Activated CD8-positive, alpha-beta memory T cell treated with anti-CD3 and anti-CD28 coated beads for 36 hours (primary cell): ENCODE measurements around the gene PHF20. TPM values are rescaled to one million over a fixed set of nuclear protein-coding genes. Genes with fewer than 3 reads are reported as not detected.
"Not testable (repeated sequence)": the region's sequence is repeated elsewhere in the genome, so short reads cannot be mapped to it uniquely, and the experiment has no call there.

Experiments
- CTCF ChIA-PET: fragments of 350-600 bp; sonication (Branson Sonifier 250); formaldehyde crosslinking; loops from one replicate; lab custom pipeline; 2021; ENCODE audit warnings: antibody characterized with exemption; lab: Charles Lee
- POLR2A ChIA-PET: fragments of 350-600 bp; sonication (Branson Sonifier 250); formaldehyde crosslinking; loops from one replicate; lab custom pipeline; 2021; ENCODE audit warnings: antibody characterized with exemption; lab: Charles Lee
- total RNA-seq, 2 experiments: library from RNA; stranded (reverse); gene quantifications; one replicate each; pipeline ENCODE4 v1.2.3, GENCODE V29; 2021

Gene PHF20
- total RNA-seq, 2 experiments from 2014 or later: 55.9 to 57.3 TPM

DNA sequence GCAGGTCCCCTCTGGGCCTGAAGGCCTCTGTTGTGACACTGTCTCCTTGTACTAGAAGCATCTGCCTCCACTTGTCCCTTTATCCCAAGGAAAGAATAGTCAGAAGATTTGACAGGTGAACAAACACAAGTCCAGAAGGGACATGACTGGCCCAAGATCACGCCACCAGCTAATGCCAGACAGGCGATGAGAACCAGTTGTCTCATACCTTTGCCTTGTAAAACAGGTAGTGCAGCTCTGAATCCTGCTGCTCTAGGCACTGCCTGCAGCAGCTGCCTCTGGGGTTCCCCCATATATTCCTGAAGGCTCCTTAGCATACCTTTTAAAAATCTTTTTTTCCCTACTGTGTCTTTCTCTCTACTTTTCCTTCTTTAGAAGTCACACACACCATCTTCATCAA is 157.5 kb downstream of the PHF20 start:
- POLR2A ChIA-PET: no interaction called here
- CTCF ChIA-PET: no interaction called here

DNA sequence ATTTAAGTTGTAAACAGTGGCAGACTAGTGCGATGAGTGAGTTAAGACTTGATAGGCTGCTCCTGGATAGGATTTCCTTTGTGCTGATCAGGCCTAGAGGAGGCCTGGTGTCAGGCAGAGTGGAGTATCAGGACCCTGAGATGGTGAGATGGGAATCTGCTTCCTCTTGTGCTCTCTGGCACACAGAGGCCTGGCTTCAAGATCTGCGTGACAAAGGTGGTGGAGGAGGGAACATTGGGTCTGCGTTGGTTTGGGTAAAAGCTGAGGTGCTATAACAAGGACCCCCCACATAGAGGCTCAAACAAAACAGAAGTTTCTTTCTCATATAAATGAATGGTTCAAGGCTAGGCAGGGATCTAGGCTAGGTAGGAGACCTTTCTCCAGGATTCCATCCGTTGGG is 162.2 kb downstream of the PHF20 start:
- ChIA-PET POLR2A (interaction anchor here (0.6 kb wide), 1 partner anchor 25 kb away, joined by 3 read pairs; no protein-coding TSS in a partner anchor), CTCF (interaction anchor here (0.6 kb wide), 1 partner anchor 27 kb away, joined by 5 read pairs; no protein-coding TSS in a partner anchor)

DNA sequence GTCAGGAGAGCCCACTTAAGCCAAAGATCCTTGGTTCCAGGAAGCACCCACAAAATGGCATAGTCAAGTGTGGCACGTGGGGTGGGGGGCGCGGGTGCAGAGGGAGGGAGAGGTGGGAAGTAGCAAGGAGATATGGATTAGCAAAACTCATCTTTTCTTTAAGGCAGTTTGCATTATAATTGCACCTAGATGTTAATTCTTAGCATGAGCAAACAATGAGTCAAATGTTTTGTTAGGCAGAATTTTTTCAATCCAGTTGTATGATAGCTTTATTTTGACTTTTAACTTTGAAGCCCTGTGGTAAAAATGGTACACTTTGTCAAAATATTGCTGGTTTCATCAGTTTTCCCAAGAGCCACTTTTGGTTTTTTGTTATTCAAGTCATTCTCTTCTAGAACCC is 167.4 kb downstream of the PHF20 start:
- POLR2A ChIA-PET: no interaction called here
- CTCF ChIA-PET: interaction anchor here (0.9 kb wide), 1 partner anchor 11 kb away, joined by 3 read pairs; no protein-coding TSS in a partner anchor

DNA sequence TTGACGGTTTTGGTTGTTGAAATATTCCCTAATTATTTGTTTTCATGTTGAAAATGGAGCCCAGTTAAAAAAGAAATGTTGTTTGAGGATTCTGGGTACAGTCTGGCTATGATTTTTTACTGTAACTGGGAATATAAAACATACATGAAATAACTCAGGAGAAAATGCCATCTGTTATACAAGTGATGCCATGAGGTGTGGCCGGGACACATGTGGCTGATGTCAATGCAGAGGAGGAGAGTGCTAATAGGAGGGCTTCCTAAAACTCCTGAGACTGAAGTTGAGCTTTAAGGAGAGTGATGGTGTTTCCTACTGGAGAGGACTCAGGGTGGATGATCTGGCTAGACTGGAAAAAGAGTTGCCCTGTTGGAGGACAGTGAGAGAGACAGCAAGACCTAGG is 169.8 kb downstream of the PHF20 start:
- ChIA-PET POLR2A (no interaction called here), CTCF (no interaction called here)

DNA sequence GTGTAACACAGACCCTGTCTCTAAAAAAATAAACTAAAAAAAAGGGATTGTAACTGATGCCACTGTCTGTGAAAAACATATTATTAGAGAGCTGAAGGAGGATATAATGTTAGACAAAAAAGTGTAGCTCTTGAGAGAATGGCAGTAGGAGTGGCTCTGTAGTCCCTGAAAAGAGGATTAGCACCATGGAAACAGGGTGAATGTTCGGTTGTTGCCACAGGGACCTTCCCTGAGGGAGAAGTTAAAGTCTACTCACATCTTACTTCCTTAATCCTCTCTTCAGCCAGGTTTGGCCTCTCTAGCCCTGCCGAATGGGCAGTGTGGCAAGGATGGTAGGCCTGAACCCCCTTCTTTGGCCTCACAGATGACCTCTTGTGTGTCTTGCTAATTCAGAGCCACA is 170.4 kb downstream of the PHF20 start:
- CTCF ChIA-PET: no interaction called here
- POLR2A ChIA-PET: no interaction called here

DNA sequence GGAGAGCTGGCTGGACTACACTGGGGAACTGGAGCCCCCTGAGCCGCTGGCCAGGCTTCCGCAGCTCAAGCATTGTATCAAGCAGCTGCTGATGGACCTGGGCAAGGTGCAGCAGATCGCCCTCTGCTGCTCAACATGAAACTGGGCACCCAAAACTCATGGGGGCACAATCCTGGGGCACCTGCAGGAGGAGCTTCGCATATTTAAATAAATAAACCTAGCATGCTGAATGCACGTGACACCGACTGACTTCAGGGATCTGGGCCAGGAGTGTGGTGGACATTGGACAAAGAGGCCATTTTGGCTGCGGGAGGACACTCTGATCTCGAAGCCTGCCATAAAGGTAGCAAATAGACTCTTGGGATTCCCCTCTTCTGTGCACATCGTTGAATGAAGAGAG is 175.7 kb downstream of the PHF20 start:
- ChIA-PET POLR2A (interaction anchor here (0.5 kb wide), 1 partner anchor 18 kb away, joined by 3 read pairs; no protein-coding TSS in a partner anchor), CTCF (no interaction called here)

DNA sequence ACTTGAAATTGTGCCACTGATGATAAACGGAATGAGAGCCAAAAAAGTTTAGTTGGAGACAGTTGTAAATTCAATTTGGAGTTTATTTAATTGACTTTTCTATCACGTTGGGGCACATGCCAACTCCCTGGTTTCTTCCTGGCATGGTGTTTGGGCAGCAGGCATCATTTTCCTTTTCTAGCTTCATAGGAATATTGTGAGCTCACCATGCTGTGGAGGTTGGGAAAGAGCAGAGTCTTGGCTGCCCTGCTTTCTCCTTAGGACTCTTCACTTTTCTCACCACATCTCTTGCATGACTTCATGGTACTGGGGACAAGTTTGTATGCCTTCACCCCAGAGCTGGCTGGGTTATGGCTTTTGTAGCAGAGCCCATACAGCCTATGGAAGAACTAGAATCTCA is 176.1 kb downstream of the PHF20 start:
- ChIA-PET CTCF (no interaction called here), POLR2A (interaction anchor here (0.5 kb wide), 1 partner anchor 17 kb away, joined by 3 read pairs; no protein-coding TSS in a partner anchor)

DNA sequence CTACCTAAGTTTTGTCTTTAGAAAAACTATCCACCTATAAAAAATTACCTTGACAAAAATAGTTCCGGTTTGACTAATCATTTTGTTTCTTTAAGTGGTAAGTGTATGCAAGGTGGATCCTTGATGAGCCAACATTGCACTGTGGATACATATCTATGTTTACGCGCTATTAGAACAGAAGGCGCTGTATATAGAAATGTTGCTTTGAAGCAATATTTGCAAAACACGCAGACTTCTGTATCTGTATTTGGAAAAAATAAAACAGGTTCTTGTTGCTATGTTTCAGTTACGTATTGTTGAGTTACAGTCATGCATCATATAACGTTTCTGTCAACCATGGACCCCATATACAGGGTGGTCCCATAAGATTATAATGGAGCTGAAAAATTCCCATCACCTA is 178.3 kb downstream of the PHF20 start:
- ChIA-PET CTCF (interaction anchor here (1.7 kb wide), 1 partner anchor 11 kb away, joined by 3 read pairs; no protein-coding TSS in a partner anchor), POLR2A (no interaction called here)

DNA sequence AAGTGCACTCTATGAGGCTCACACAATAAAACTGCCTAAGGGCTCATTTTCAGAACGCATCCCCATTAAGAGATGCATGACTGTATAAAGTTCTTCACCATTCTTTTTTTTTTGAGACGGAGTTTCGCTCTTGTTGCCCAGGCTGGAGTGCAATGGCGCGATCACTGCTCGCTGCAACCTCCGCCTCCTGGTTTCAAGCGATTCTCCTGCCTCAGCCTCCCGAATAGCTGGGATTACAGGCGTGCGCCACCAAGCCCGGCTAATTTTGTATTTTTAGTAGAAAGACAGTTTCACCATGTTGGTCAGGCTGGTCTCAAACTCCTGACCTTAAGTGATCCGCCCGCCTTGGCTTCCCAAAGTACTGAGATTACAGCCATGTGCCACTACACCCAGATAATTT is 180.3 kb downstream of the PHF20 start:
- ChIA-PET CTCF (interaction anchor here (0.6 to 0.7 kb wide), 3 partner anchors 24 to 1003 kb away, joined by 3 read pairs; no protein-coding TSS in a partner anchor), POLR2A (interaction anchor here (2.7 kb wide), 1 partner anchor 209 kb away, joined by 37 read pairs; the partner anchor contains the start of gene RBM39)

DNA sequence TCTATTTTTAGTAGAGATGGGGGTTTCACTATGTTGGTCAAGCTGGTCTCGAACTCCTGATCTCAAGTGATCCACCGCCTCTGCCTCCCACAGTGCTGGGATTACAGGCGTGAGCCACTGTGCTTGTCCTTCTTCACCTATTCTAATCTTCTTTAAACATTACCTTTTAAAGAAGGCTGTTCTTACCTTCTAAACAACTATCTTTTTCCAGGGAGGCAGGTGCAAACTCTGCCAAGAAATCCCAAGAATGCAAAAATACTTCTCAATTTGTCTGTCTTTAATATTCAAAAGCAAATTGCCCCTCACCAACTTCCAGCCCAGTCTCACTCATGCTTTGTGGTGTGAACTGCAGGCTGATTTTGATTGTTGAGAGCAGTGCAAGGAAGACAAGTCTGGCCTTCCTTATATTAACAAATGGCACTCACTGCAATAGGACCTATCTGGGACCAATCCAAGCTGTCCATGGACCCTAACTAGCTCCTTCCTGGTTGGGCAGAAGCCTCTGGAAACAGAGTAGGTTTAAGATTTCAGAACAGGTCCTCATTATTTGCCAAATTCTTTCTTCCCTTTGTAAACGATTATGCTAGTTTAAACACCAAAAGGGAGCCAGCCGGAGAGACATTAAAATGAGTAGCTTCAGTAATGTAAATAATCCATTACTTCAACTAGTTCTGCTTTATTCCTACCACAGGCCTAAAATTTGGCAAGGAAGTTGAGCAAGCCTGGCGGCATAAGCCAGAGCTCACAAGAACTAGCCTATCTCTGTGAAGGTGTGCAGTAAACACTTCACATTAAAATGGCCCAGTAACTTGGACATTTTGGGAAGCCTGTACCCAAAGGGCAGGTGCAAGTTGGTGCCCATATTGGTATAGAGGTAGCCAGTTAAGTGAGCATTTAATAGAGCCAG is 180.9 kb downstream of the PHF20 start:
- ChIA-PET POLR2A (interaction anchor here (0.6 to 2.7 kb wide), 8 partner anchors 10 to 621 kb away, joined by 3 to 37 read pairs (median 4); partner anchors contain the start of genes CEP250, PHF20, RBM39 and TGIF2), CTCF (interaction anchor here (0.6 to 1.7 kb wide), 4 partner anchors 8 to 506 kb away, joined by 3 to 4 read pairs (median 3); no protein-coding TSS in a partner anchor)

DNA sequence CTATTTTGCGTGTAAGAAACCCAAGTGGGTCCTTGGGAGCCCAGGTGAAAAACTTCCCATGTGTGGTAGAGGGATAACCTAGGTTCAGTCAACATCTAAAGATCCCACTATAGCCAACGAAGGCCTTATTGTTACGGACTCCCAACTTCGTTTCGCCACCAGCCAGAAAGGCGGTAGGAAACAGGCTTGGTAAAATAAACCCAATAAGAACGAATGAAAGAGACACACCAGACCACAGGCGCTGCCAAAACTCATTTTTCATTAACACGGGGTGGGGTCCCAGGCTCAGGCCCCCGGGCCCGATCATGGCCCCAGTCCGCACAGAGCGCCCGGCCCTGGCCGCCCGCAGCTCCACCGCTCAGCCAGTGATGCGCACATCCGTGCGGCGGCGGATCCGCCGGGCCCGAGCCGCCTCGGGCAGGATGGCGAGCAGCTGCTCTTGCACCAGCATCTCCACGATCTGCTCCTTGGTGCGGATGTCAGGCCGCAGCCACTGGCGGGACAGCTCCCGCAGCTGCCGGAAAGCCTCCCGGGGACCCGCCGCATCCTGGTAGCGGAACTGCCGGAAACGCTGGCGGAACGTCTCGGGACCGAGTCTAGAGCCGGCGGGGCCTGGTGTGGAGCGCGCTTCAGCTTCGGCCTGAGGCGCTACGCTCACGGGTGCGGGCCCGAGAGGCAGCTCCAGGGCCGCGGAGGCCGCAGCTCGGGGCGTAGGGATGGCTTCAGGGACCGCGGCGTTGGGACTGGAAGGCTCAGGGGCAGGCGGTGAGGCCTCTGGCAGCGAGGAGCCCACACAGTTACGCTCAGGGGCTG is 181.8 kb downstream of the PHF20 start:
- POLR2A ChIA-PET: interaction anchor here (0.6 to 2.7 kb wide), 17 partner anchors 9 to 693 kb away, joined by 3 to 37 read pairs (median 4); partner anchors contain the start of genes AAR2, CEP250, PHF20 and RBM39
- CTCF ChIA-PET: interaction anchor here (0.6 to 2.2 kb wide), 17 partner anchors 8 to 506 kb away, joined by 3 to 8 read pairs (median 4); partner anchors contain the start of gene PHF20

DNA sequence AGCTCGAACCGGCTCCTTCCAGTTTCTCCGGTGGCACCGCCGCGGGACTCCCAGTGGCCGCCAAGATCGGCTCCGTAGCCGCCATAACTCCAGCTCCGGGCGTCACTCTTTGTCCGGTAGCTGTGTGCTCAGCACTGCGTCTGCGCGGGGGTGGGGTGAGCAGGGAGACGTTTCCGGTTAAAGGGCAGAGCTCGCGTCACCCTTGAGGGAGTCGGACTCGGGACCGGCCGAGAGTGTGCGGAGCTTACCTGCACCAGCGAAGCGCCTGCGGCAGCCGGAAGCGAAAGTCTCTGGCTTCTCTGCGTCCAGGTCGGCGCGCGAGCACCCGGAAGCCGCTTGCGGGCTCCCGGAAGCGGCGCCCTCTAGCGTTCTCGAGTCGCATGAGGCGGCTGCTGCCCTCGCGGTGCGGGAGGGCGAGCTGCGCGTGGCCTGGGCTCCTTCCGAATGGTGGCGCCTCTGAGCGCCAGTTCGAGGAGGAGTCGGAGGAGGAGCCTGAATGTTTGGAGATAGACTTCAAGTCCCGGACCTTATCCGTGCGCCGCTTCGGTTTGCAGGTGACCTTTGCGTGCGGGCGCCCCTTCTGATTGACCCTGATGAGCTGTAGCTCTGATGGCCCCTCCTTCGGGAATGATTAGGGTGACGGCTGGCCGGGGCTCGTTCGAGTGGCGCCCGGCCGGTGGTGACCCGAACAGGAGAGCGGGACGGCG is 182.5 kb downstream of the PHF20 start, which contains the start of gene SCAND1:
SCAND1 (minus strand) TSS at position 303 of the 707 bp plus-strand sequence; CDS start at position 85, 218 bp downstream.
- ChIA-PET CTCF (interaction anchor here (0.6 to 2.2 kb wide), 16 partner anchors 9 to 500 kb away, joined by 3 to 8 read pairs (median 4); partner anchors contain the start of gene PHF20), POLR2A (interaction anchor here (0.5 to 2.7 kb wide), 17 partner anchors 11 to 619 kb away, joined by 3 to 37 read pairs (median 4); partner anchors contain the start of genes AAR2, CEP250, PHF20 and RBM39)

DNA sequence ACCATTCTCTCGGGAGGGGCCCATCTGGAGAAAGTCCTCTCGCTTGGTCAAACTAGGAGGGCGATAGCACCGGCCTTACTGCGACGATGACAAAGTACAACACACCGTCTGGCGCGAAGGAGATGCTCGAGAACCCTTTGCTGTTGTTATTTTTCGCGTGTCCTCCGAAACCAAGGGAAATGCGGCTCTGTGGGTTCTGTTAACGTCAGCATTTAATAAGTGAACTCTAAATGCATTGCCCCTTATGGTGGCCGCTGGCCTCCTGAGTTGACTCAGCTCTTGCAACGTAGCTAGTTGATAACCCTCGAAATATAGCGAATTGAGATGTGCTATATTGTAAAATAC is 183.1 kb downstream of the PHF20 start:
- CTCF ChIA-PET: interaction anchor here (0.6 to 2.2 kb wide), 12 partner anchors 9 to 335 kb away, joined by 3 to 8 read pairs (median 5); partner anchors contain the start of gene PHF20
- POLR2A ChIA-PET: interaction anchor here (0.5 to 2.7 kb wide), 10 partner anchors 12 to 619 kb away, joined by 3 to 37 read pairs (median 4); partner anchors contain the start of genes AAR2, CEP250, PHF20 and RBM39

DNA sequence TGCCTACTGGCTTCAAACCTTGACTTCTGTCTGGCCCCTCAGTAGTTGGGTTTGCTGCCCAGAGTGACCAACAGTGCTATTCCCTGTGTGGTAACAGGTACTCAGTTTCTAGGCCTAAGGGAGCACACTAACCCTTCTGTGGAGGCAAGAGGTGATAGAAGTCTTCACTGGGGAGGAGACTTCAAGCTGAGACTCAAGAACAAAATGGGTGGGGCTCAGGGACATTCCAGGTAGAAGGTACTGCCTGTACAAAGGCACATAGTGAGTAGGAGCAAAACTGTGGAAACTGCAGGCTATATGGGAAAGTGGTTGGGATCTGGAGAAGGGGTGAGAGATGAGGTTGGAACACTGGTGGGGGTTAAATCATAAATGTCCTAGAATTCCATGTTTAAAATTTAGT is 184.8 kb downstream of the PHF20 start:
- ChIA-PET CTCF (no interaction called here), POLR2A (no interaction called here)

DNA sequence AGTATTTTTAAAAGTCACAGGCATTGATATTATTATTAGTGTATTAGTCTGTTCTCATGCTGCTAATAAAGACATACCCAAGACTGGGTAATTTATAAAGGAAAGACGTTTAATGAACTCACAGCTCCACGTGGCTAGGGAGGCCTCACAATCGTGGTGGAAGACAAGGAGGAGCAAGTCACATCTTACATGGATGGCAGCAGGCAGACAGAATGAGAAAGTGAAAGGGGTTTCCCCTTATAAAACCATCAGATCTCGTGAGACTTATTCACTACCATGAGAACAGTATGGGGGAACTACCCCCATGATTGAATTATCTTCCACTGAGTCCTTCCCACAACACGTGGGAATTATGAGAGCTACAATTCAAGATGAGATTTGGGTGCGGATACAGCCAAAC is 187.5 kb downstream of the PHF20 start:
- CTCF ChIA-PET: not testable (repeated sequence)
- POLR2A ChIA-PET: interaction anchor here (0.7 kb wide), 1 partner anchor 157 kb away, joined by 3 read pairs; no protein-coding TSS in a partner anchor

DNA sequence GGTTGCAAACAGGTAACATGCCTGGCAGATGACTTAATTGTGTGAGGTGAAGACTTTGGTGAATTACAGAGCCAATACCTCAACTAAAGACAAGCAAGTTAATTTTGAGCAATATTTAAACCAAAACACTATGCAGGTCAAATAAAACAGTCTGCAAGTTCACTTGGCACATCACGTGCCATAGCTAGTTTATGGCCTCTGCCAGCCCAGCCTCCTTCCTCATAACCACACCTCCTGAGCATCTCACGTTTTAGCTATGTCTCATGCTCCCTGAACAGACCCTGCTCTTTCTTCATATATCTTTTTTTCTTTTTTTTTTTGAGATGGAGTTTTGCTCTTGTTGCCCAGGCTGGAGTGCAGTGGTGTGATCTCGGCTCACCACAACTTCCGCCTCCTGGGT is 192.1 kb downstream of the PHF20 start:
- CTCF ChIA-PET: interaction anchor here (0.6 kb wide), 1 partner anchor 645 kb away, joined by 4 read pairs; no protein-coding TSS in a partner anchor

DNA sequence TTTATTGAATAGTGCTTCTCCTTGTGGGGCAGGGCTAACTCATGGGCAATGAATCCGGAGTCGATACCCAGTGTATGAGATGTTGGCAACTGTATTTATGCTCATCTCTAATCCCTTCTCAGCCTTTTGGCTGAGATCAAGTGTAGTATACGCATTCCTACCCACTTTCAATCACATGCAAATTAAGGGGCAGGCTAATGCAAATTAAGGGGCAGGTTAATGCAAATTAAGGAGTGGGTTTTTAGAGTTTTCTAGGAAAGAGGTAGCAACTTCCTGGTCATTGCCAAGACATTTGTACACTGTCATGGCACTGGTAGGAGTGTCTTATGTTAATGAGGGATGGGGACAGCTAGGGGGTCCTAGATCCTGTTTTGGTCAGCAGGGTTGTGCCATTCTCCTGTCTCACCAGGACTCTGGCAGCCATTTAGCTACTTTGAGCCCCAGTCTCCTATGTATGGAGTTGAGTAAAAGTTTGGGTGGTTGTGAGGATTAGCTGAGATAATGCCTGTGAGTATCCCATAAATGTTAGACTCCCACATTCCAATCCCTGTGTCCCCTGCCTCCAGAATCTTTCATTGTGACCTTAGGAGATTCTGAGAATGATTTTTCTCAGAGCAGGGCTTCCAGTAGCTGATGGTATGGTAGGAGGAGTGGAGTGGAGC is 196.3 kb downstream of the PHF20 start, which contains the start of gene CNBD2:
CNBD2 (plus strand) TSS at position 612 of the 662 bp plus-strand sequence. CDS start 173 bp downstream, outside the sequence.
- ChIA-PET CTCF (no interaction called here), POLR2A (no interaction called here)

More for the DNA sequence above, 192.1 kb downstream of the PHF20 start:
- POLR2A ChIA-PET: no interaction called here
